ENCODE results near the gene BCL11B. TPM values are rescaled to one million over a fixed set of nuclear protein-coding genes. Genes with fewer than 3 reads are reported as not detected.

The BCL11B gene
- total and polyA plus RNA-seq, 2 of the 8 experiments (the other 6 are each of a cell fraction or from before 2014, with no cell fraction given): 0.63 to 5.9 TPM

- H3K27ac ChIP-seq (ENCODE audit: low read depth, low read length): no peak overlapping the region
- POLR2A ChIA-PET (ENCODE audit: partially characterized antibody): no interaction called here
- no peaks in the 10 kb centered on the region for H3K79me1 ChIP-seq (ENCODE audit: low read depth, low read length)
- H3K9me3 ChIP-seq (ENCODE audit: insufficient read depth in 2 of 2, low read depth in 1 of 2, low read length in 1 of 2): no peaks in the 10 kb centered on the region
- no peak overlapping the region for H2BK120ac ChIP-seq (replicated peaks; ENCODE audit: low read depth, low read length)
- H3K4me3 ChIP-seq (ENCODE audit: extremely low read depth in 1 of 4, insufficient read depth in 2 of 4, low read depth in 3 of 4, low read length in 4 of 4): no peak overlapping the region
- CTCF ChIA-PET (ENCODE audit: partially characterized antibody): interaction anchor here (0.6 to 2.7 kb wide), 10 partner anchors 9 to 167 kb away, joined by 3 to 16 read pairs (median 3); no protein-coding TSS in a partner anchor
- no peak overlapping the region for H2BK5ac ChIP-seq (ENCODE audit: low read depth, low read length)
- no peak overlapping the region for H2BK15ac ChIP-seq (ENCODE audit: low read length)
- no peak overlapping the region for H2BK20ac ChIP-seq (ENCODE audit: low read length)
- no peak overlapping the region for H2AK5ac ChIP-seq (ENCODE audit: low read depth, low read length)
- no peak overlapping the region for H3K23ac ChIP-seq (ENCODE audit: insufficient read length)
- no peaks in the 10 kb centered on the region for H3K27me3 ChIP-seq (replicated peaks in 1 of 4; ENCODE audit: control insufficient read depth in 3 of 4, extremely low read depth in 1 of 4, insufficient read depth in 3 of 4, low read length in 3 of 4)
- H3K56ac ChIP-seq (replicated peaks; ENCODE audit: insufficient read length, low read depth, low read length): no peak overlapping the region
- no peak overlapping the region for H4K91ac ChIP-seq (replicated peaks; ENCODE audit: insufficient read length, low read length)
- no peak overlapping the region for H4K5ac ChIP-seq (ENCODE audit: insufficient read length, low read depth, low read length)
- H3K14ac ChIP-seq (ENCODE audit: insufficient read length): no peak overlapping the region
- FAIRE-seq (no peak), DNase-seq (ENCODE audit: low read depth in 1 of 2, low spot score in 2 of 2) (peak in 1 of 2 experiments; percentile 29)
- no peak overlapping the region for H4K8ac ChIP-seq (ENCODE audit: extremely low read depth, insufficient read depth, low read length)
- H2AFZ ChIP-seq (ENCODE audit: low read length): no peak overlapping the region
- no peak overlapping the region for H3K9ac ChIP-seq (replicated peaks in 1 of 4; ENCODE audit: extremely low read depth in 1 of 4, low read depth in 3 of 4, low read length in 3 of 4)
- 93% methylated on average over 9 of the region's 9 CpGs; no CpG with 5 or more reads in 1 of the 2 experiments for WGBS, 2 experiments (ENCODE audit: extremely low coverage in 1 of 2, insufficient coverage in 1 of 2, insufficient read length in 1 of 2, insufficient replicate concordance in 2 of 2, low coverage in 1 of 2, low lambda C conversion rate in 2 of 2, missing lambda C conversion rate in 1 of 2)
- H4K20me1 ChIP-seq (replicated peaks in 1 of 2; ENCODE audit: control insufficient read depth in 1 of 2, insufficient read depth in 2 of 2, low read length in 2 of 2): no peaks in the 10 kb centered on the region
- H2BK12ac ChIP-seq (ENCODE audit: low read depth, low read length): no peak overlapping the region
- H3K4ac ChIP-seq (replicated peaks; ENCODE audit: insufficient read length, low read depth, low read length): no peak overlapping the region
- H3K36me3 ChIP-seq (ENCODE audit: control insufficient read depth in 2 of 4, insufficient read depth in 4 of 4, low read length in 3 of 4): no peaks in the 10 kb centered on the region
- H3K4me1 ChIP-seq (replicated peaks in 1 of 4; ENCODE audit: control insufficient read depth in 3 of 4, insufficient read depth in 4 of 4, low read length in 3 of 4): peaks cover 0 to 4% (median 0%) of the 10 kb centered on the region in 4 experiments; a peak in 5 of 7 replicates
- no peak overlapping the region for H3K4me2 ChIP-seq (ENCODE audit: insufficient read depth in 1 of 2, low read depth in 2 of 2, low read length in 2 of 2)
- no peak overlapping the region for H3K18ac ChIP-seq (ENCODE audit: extremely low read depth, low read length)
- H3K23me2 ChIP-seq (ENCODE audit: low read depth, low read length): no peaks in the 10 kb centered on the region; the same call in 1 of the 2 replicates
- H3K79me2 ChIP-seq (ENCODE audit: control insufficient read depth in 1 of 2, insufficient read depth in 2 of 2, low read length in 2 of 2): no peaks in the 10 kb centered on the region
- TF ChIP-seq TAF1 (IDR thresholded peaks at IDR 0.05; ENCODE audit: low read depth, low read length) (no peak), CBX8 (IDR thresholded peaks at IDR 0.05; ENCODE audit: borderline replicate concordance, low read depth, low read length) (no peak), SIRT6 (IDR thresholded peaks at IDR 0.05; ENCODE audit: low read length) (no peak), SP1 (IDR thresholded peaks at IDR 0.05; ENCODE audit: low read depth, low read length) (no peak), CEBPB (IDR thresholded peaks at IDR 0.05; ENCODE audit: low read depth, low read length) (no peak), RNF2 (IDR thresholded peaks at IDR 0.05; ENCODE audit: borderline replicate concordance, low read depth, low read length, missing control alignments, poor library complexity, severe bottlenecking) (no peak), EP300 (IDR thresholded peaks at IDR 0.05; ENCODE audit: borderline replicate concordance in 1 of 2, low read depth in 2 of 2, low read length in 2 of 2) (no peak), RFX5 (IDR thresholded peaks at IDR 0.05; ENCODE audit: borderline replicate concordance, low read depth, low read length) (no peak), ZNF274 (IDR thresholded peaks at IDR 0.05; ENCODE audit: borderline replicate concordance, extremely low read depth, low read length) (no peak), KDM5A (IDR thresholded peaks at IDR 0.05; ENCODE audit: low read length) (no peak), GABPA (IDR thresholded peaks at IDR 0.05; ENCODE audit: borderline replicate concordance, insufficient read depth, low read length) (no peak), BACH1 (IDR thresholded peaks at IDR 0.05; ENCODE audit: low read length) (no peak), CTBP2 (IDR thresholded peaks at IDR 0.05; ENCODE audit: borderline replicate concordance, insufficient read depth, insufficient read length, low read length) (no peak)
Measured at GRCh38 chr14:99123208-99123870, 148.7 kb downstream of the BCL11B start.

Measured in H1 (cell line).